ENCODE measurements around the gene AXDND1. TPM values are rescaled to one million over a fixed set of nuclear protein-coding genes. Genes with fewer than 3 reads are reported as not detected.

AXDND1 gene
- total RNA-seq, 4 donors from 2014 or later: 0.39 TPM; not detected in 3

GRCh38 chr1:179590671-179591070 is 224.9 kb downstream of the AXDND1 start:
- no peak overlapping the region for H3K4me3 ChIP-seq (ENCODE audit: low read depth, poor library complexity, severe bottlenecking)
- intact Hi-C loops (cut with DNase I; ENCODE audit: low total_unique reads): no loop called here
- TF ChIP-seq CTCF (IDR thresholded peaks at IDR 0.05): no peak
- no peak for TF ChIP-seq POLR2A (IDR thresholded peaks at IDR 0.05)
- 83 to 85% methylated on average over 11 of the region's 11 CpGs for WGBS, 2 donors
- no peak for DNase-seq (ENCODE audit: low spot score in 2 of 2)

DNA sequence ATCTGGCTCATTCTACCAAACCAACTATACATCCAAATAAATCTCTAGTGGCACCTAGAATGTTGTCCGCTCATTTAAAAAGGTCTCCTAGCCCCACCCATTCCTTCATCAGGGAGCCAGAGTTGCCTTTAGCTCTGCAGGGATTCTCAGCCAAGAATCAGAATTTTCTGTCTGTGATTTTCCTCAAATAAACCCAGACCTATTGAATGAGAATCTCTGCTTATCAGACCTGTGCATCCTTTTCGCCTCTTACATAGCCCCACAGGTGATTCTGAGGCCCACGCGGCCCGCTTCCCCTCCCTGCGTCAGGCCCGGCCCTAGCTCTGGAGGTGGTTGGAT is 225.5 kb downstream of the AXDND1 start:
- DNase-seq (ENCODE audit: low spot score in 2 of 2): no peak
- no peak for TF ChIP-seq CTCF (IDR thresholded peaks at IDR 0.05)
- TF ChIP-seq POLR2A (IDR thresholded peaks at IDR 0.05): no peak
- H3K4me3 ChIP-seq (ENCODE audit: low read depth, poor library complexity, severe bottlenecking): no peak overlapping the region
- intact Hi-C loops (cut with DNase I; ENCODE audit: low total_unique reads): no loop called here
- WGBS, 2 donors: 13 to 29% methylated on average over 7 of the region's 7 CpGs

DNA sequence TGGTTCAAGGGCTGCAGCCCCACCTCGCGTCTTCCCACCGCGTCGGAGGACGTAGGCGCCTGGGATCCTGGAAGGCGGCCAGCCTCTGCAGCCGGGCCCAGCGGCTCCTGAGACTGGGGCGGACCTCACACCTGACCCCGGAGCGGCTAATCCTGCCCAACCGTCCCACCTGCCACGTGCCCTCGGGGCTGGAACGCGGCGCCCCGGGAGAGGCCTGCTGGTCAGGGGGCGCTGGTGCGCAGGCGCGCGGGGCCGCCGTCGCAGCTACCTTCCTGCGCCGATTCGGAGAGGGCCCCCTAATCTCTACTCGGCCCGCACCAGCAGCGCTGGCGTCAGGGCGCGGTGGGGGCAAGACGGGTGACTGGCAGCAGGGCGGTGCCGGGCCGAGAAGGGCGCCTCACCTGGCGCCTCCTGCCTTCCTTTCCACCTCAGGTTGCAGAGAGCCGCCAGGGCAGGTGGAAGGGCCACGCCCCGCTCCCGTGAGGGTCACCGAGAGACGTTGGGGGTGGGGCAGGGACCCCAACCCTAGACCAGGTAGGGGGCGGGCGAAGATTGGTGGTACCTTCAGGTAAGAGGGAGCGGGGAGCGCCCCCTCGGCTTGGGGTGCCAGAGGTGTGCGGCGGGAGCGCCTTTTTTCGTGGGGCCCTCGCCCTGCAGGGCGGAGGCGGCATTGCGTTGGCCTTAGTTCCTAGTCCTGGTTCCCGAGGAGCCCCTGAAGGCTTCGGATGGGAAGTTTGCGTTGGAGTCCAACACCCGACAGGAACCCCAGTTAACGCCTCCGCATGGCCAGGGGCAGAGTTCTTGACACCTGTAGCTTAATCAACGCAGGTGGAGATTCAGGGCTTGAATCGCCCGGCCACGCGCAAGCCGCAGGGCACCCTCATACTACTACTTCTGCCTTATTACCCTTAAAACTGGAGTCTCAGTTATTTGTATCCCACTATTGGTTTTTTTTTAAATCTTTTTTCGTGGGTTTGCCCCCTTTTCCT is 226.1 kb downstream of the AXDND1 start, which contains the start of gene TDRD5:
Gene TDRD5, plus strand, starts transcription at position 241 of the 989 bp plus-strand sequence. CDS start 784 bp downstream, outside the sequence.
- no peak for DNase-seq (ENCODE audit: low spot score in 2 of 2)
- TF ChIP-seq CTCF (IDR thresholded peaks at IDR 0.05) (no peak), POLR2A (IDR thresholded peaks at IDR 0.05) (no peak)
- 16 to 19% methylated on average over 47 to 60 of the region's 75 CpGs for WGBS, 2 donors
- intact Hi-C loops (cut with DNase I; ENCODE audit: low total_unique reads): no loop called here
- H3K4me3 ChIP-seq (ENCODE audit: low read depth, poor library complexity, severe bottlenecking): no peak within 1 kb of the TSS

- intact Hi-C loops (cut with DNase I; ENCODE audit: low total_unique reads): no loop called here
- DNase-seq (ENCODE audit: low spot score in 2 of 2): no peak
- 79% methylated on average over 1 of the region's 1 CpG for WGBS, 2 donors
- no peak overlapping the region for H3K4me3 ChIP-seq (ENCODE audit: low read depth, poor library complexity, severe bottlenecking)
- no peak for TF ChIP-seq CTCF (IDR thresholded peaks at IDR 0.05)
- TF ChIP-seq POLR2A (IDR thresholded peaks at IDR 0.05): no peak
Measured at GRCh38 chr1:179598631-179599030, 232.9 kb downstream of the AXDND1 start.

DNA sequence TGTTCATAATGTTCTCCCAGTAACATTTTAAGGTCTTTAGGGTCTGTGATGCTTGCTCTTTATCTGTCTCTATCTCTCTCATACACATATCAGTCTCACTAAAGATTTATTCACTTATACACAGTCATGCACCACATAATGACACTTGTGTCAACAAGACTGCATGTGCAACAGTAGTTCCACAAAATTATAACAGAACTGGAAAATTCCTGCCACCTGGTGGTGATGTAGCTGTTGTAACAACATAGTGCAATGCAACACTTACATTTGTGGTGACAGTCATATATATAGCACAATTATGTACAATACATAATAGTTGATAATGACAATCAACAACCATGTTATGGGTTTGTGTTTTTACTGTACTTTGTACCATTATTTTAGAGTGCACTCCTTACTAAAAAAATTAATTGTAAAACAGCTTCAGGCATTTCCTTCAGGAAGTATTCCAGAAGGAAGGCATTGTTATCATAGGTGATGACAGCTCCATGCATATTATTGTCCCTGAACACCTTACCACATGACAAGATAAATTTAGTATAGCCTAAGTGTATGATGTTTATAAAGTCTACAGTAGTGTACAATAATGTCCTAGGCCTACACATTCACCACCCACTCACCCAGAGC is 234.0 kb downstream of the AXDND1 start:
- TF ChIP-seq CTCF (IDR thresholded peaks at IDR 0.05): no peak
- TF ChIP-seq POLR2A (IDR thresholded peaks at IDR 0.05): no peak
- DNase-seq (ENCODE audit: low spot score in 2 of 2): no peak
- intact Hi-C loops (cut with DNase I; ENCODE audit: low total_unique reads): no loop called here
- H3K4me3 ChIP-seq (ENCODE audit: low read depth, poor library complexity, severe bottlenecking): no peak overlapping the region
